HG03196 (cell line): ENCODE measurements around the gene MORC1.
A peak's percentile ranks its signal among the peaks of the same experiment; 100 is the strongest.
"Not testable (repeated sequence)": the region's sequence is repeated elsewhere in the genome, so short reads cannot be mapped to it uniquely, and the experiment has no call there.

Experiments used
- ATAC-seq: cut with Tn5 transposase; IDR thresholded peaks from one replicate; pipeline ENCODE4 v1.9.1; 2021; ENCODE audit not compliant: unreplicated experiment

Gene MORC1

GRCh38 chr3:109112946-109113760, 4.8 kb downstream of the MORC1 start:
- no peak for ATAC-seq

DNA sequence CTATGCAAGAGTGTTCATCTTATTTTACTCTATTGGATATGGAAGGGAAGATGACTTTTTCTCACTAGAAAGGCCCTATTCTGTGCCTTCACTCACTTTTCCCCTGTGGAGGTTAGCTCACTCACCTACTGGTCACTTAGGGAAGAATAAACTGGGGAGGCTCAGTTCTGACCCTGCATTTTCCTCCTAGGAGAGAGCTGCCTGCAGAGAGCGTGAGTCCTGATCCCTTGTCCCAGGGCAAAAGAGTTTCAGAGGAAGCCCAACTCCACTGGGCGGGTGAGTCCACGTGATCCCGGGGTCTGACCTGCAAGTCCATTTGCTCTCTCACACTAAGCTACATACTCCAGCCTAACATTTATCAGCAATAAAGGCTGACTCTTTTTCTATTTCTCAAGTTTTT, 8.4 kb downstream of the MORC1 start:
- ATAC-seq, result no peak

GRCh38 chr3:109098079-109098644, 19.8 kb downstream of the MORC1 start:
- no peak for ATAC-seq

DNA sequence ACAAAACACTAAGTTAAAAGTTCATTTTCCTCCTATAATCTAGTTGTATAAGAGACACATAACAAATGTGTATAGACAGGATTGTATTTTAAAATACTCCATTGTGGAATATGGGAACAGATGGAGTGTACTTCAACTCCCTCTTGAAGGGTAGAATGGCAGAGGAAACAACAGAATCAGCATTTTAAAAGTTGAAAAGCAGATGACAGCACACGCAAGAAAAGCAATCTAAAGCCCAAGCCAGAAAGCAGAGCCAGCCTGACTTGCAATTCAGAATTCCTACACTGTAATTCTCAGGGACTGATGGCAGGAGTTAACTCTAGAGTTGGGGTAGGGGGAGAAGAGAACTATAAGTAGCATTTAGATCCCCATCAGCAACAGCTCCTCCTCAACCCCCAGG, 22.8 kb downstream of the MORC1 start:
- ATAC-seq, result no peak

GRCh38 chr3:109093561-109093960, 24.4 kb downstream of the MORC1 start:
- no peak for ATAC-seq

DNA sequence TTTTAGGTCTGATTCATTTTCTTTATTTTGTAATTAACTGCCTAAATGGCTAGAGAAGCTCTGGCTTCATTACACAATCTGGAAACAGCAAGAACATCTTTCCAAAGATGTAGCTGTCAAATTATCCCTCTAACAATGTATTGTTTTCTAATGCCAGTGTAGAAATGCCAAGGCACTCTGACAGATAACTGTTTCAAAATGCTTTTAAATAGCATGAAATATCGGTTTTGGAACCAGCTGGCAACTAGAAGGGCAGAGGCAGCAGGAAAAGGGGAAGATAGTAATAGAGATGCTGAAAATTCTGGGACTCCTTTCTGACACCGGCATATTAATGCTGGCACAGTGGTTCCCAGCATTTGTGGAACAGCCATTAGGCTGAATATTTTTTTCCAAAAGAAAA, 26.1 kb downstream of the MORC1 start:
- ATAC-seq, result no peak

DNA sequence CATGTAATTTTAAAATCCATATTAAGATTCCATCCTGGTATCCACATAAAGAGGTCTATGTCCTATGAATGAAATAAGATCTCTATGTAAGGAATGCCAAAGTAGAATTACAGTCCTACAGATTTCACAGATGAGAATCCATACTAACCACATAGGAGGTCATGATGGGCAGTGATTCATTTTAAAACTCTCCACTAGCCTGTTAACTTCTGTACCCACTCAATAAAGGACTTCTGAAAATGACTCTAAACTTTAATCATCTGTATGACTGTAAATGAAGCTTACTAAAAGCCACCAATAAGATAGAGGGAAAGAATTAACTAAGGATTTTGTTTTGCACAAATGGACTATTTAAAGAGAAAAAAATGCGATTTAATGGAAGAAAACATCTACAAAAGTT, 28.7 kb downstream of the MORC1 start:
- no peak for ATAC-seq

GRCh38 chr3:109081746-109082510, 36.0 kb downstream of the MORC1 start:
- ATAC-seq, result peak; percentile 100

DNA sequence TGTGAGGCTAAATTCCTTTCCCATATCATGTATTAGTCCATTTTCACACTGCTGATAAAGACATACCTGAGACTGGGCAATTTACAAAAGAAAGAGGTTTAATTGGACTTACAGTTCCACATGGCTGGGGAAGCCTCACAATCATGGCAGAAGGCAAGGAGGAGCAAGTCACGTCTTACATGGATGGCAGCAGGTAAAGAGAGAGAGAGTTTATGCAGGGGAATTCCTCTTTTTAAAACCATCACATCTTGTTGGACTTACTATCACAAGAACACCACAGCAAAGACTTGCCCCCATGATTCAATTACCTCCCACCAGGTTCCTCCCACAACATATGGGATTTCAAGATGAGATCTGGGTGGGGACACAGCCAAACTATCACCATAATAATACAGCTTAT, 37.8 kb downstream of the MORC1 start:
- ATAC-seq, result not testable (repeated sequence)

DNA sequence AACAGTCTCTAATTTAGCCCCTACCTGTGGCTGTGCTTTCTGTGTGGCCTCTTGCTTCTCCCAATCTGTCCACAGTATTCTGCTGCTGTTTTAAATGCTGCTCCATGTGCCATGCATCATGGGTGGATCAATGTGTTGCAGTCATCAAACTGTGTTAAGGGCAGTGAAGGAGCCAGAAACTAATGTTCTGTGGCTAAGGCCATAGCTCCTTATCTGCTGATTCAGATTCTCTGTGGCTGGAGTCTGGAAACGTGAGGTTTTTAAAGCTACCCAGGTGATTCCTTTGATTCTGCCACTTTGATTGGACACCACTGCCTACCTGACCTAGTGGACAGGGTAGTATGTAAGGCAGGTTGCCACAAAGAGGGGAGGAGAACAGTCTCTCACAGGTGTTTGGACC, 44.8 kb downstream of the MORC1 start:
- ATAC-seq, result no peak

GRCh38 chr3:109072194-109072593, 45.7 kb downstream of the MORC1 start:
- ATAC-seq, result peak; percentile 95

GRCh38 chr3:109071350-109072142, 46.4 kb downstream of the MORC1 start:
- ATAC-seq, result peak; percentile 44

DNA sequence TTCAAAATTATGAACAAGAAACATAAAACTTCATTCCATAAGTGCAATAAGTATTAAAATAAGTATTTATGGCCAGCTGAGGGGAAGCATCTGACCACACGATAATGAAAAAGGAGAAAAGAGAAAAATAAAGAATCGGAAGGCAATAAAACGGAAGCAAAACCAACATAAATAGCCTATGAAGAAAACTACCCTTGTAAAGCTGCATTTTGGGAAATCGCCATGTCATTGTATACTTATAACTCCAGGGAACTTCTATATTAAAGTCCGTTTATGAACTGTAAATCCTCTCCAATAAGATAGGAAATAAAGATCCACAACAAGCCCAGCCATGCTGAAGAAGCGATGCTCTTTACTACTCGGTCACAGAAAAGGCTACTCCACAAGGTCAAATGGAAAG, 47.7 kb downstream of the MORC1 start:
- ATAC-seq, result no peak

GRCh38 chr3:109066864-109067263, 51.1 kb downstream of the MORC1 start:
- no peak for ATAC-seq

DNA sequence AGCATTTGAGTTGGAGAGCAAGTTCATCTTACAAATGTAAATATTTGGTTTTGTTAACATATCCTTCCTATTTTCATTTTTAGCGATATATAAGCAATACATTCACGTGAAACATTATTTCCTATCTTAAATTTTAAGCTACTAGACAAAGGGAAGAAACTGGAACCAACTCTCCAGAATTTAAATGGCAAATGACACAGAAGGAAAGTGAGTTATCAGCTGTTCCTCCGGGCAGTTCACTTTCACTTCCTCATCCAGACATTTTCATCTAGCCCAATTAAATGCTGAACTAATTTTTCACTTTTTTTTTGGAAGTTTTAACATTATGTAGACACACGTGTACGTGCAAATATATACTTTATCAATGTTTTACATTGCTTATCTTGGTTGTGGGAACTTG, 58.7 kb downstream of the MORC1 start:
- peak; percentile 79 for ATAC-seq

DNA sequence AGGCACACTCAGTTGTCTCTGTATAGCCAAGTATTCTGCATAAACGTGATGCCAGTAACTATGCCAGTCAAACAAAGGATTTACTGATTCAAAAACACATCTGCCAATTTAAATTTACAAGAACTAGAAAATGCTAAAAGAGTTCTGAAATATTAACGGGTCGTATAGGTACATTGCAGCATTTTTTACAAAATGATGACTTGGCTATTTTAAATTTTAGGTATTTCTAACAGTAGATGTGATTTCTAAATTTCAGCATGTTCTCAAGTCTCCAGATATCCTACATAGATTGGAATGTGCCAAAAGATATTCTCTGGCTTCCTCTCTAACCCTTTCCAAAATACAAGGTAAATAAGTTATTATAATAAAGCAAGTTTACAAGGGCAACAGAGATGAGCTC, 60.3 kb downstream of the MORC1 start:
- ATAC-seq, result no peak

- ATAC-seq, result no peak
Observed at GRCh38 chr3:109057056-109057455, 60.9 kb downstream of the MORC1 start.

GRCh38 chr3:109050591-109051167, 67.3 kb downstream of the MORC1 start:
- peak; percentile 61 for ATAC-seq

DNA sequence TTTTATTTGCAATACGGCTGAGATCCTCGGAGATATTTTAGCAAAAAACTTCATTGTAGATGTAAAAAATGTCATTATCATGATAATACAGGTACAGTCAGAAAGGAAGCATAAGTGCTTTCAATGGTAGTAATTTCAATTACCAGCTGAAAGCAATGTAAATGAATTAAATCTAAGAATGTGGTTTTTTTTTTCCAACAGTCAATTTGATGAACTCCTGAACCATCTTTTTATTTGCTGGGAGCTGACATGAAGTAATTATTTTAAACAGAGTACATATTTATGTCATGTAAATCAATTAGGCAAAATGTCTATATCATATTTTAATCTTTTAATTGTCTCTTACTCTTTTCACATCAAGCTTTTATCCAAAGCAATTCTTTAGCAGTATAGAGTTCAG, 70.6 kb downstream of the MORC1 start:
- ATAC-seq, result no peak

DNA sequence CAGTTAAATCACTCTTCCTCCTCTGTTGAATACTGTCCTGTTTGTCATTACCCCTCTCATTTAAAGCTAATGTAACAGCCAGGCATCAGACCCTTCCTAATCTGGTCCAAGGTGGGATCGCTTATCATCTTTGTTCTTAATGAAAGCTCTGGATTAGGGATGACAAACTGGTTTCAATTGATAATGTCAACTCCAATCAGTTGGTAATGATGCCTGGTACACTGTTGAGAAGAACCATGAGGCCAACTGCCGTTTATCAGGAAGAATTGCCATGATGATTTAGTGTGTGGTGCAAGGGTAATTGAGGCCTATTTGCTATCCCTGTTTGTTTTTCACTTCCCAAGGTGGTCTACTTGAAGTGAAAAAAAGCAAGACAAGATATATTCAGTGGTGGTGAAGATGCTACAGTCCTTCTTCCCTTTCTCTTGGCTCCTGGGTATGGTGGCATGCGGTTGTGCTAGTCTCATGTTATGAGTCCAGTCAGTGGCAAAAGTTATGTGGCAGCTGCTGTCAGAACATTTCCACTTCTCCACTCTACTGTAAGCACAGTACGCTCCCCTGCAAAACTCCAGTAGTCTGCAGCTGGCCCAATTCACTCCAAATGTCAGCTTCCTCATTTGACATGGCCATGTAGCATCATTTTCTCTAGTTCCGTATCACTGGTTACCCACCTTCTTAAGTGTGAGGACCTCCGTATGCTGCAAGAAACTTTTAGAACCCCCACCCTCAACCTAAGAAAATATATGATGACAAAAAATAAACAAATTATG, 72.5 kb downstream of the MORC1 start:
- no peak for ATAC-seq
